WTC11 (cell line): ENCODE data around the gene MAP7D3. TPM values are rescaled to one million over a fixed set of nuclear protein-coding genes. Genes with fewer than 3 reads are reported as not detected.

Source experiments
- ATAC-seq: fragments of 200-7000 bp; cut with Tn5 transposase; 2 replicates; pipeline ENCODE4 v1.10.0; 2021; ENCODE audit warnings: mild to moderate bottlenecking, moderate library complexity
- CTCF ChIA-PET: fragments of 300-600 bp; sonication (Branson Sonifier 250); formaldehyde crosslinking; loops from one replicate; lab custom pipeline; 2021; ENCODE audit warnings: antibody characterized with exemption; lab: Charles Lee
- POLR2A ChIA-PET: fragments of 350-600 bp; sonication (Branson Sonifier 250); formaldehyde crosslinking; loops from one replicate; lab custom pipeline; 2021; ENCODE audit warnings: antibody characterized with exemption; lab: Charles Lee
- DNase-seq: peaks from one replicate; pipeline ENCODE4 v3.0.0; 2021; ENCODE audit warnings: low spot score
- H3K27ac Mint-ChIP-seq: 2 replicates; pipeline ENCODE4 v1.8.0; 2021; ENCODE audit warnings: mixed read lengths
- H3K27me3 Mint-ChIP-seq: 2 replicates; pipeline ENCODE4 v1.8.0; 2021; ENCODE audit warnings: low read depth, mild to moderate bottlenecking, moderate library complexity, mixed read lengths
- H3K36me3 Mint-ChIP-seq: 2 replicates; pipeline ENCODE4 v1.8.0; 2021; ENCODE audit warnings: mixed read lengths
- H3K4me1 Mint-ChIP-seq: 2 replicates; pipeline ENCODE4 v1.8.0; 2022; ENCODE audit warnings: mixed read lengths
- H3K4me3 Mint-ChIP-seq: 2 replicates; pipeline ENCODE4 v1.8.0; 2021; ENCODE audit warnings: mild to moderate bottlenecking, moderate library complexity, mixed read lengths
- H3K9me3 Mint-ChIP-seq: 2 replicates; pipeline ENCODE4 v1.8.0; 2021; ENCODE audit warnings: mixed read lengths
- AFF4 ChIP-seq: sonication (generic); formaldehyde crosslinking; IDR thresholded peaks from 2 replicates; pipeline ENCODE4 v1.8.1; 2023; ENCODE audit warnings: mild to moderate bottlenecking, missing genetic modification reagents, borderline replicate concordance
- ATF6 ChIP-seq: sonication (generic); formaldehyde crosslinking; IDR thresholded peaks from 2 replicates; pipeline ENCODE4 v1.8.1; 2023; ENCODE audit warnings: mild to moderate bottlenecking, missing genetic modification reagents
- E2F5 ChIP-seq: sonication (generic); formaldehyde crosslinking; IDR thresholded peaks from 2 replicates; pipeline ENCODE4 v1.8.1; 2022; ENCODE audit warnings: mild to moderate bottlenecking, moderate library complexity, missing genetic modification reagents
- GABPB1 ChIP-seq: sonication (generic); formaldehyde crosslinking; IDR thresholded peaks from 2 replicates; pipeline ENCODE4 v1.8.1; 2023; ENCODE audit warnings: mild to moderate bottlenecking, missing genetic modification reagents
- IRF2 ChIP-seq: sonication (generic); formaldehyde crosslinking; IDR thresholded peaks from 2 replicates; pipeline ENCODE4 v1.8.0; 2022; ENCODE audit warnings: low read depth, missing genetic modification reagents, borderline replicate concordance
- NFYB ChIP-seq: sonication (generic); formaldehyde crosslinking; conservative IDR thresholded peaks from 2 replicates; pipeline ENCODE4 v1.8.0; 2022; ENCODE audit warnings: low read depth, missing genetic modification reagents
- SMAD4 ChIP-seq: sonication (generic); formaldehyde crosslinking; IDR thresholded peaks from 2 replicates; pipeline ENCODE4 v1.8.0; 2022; ENCODE audit warnings: mild to moderate bottlenecking, missing genetic modification reagents
- ZNF317 ChIP-seq: sonication (generic); formaldehyde crosslinking; IDR thresholded peaks from 2 replicates; pipeline ENCODE4 v1.8.1; 2023; ENCODE audit warnings: low read depth, mild to moderate bottlenecking, moderate library complexity, missing genetic modification reagents, borderline replicate concordance
- total RNA-seq: library from RNA; stranded (reverse); gene quantifications from 3 replicates; pipeline ENCODE4 v1.2.3, GENCODE V29; 2021
- TF ChIP-seq, protein P1 (sequence below): fragments of 250-450 bp; sonication (Bioruptor Pico); IDR thresholded peaks from 2 replicates; pipeline ENCODE4 v1.9.0; 2021; ENCODE audit warnings: mild to moderate bottlenecking
- TF ChIP-seq, protein P2 (sequence below): fragments of 250-450 bp; sonication (Bioruptor Pico); IDR thresholded peaks from 2 replicates; pipeline ENCODE4 v1.9.0; 2021; ENCODE audit warnings: mild to moderate bottlenecking, borderline replicate concordance

Gene MAP7D3
- total RNA-seq, 1 experiment from 2014 or later = 12.3 TPM

GRCh38 chrX:136275553-136275952 lies 24.4 kb upstream of the MAP7D3 start (continued):
- TF ChIP-seq, protein P1, sequence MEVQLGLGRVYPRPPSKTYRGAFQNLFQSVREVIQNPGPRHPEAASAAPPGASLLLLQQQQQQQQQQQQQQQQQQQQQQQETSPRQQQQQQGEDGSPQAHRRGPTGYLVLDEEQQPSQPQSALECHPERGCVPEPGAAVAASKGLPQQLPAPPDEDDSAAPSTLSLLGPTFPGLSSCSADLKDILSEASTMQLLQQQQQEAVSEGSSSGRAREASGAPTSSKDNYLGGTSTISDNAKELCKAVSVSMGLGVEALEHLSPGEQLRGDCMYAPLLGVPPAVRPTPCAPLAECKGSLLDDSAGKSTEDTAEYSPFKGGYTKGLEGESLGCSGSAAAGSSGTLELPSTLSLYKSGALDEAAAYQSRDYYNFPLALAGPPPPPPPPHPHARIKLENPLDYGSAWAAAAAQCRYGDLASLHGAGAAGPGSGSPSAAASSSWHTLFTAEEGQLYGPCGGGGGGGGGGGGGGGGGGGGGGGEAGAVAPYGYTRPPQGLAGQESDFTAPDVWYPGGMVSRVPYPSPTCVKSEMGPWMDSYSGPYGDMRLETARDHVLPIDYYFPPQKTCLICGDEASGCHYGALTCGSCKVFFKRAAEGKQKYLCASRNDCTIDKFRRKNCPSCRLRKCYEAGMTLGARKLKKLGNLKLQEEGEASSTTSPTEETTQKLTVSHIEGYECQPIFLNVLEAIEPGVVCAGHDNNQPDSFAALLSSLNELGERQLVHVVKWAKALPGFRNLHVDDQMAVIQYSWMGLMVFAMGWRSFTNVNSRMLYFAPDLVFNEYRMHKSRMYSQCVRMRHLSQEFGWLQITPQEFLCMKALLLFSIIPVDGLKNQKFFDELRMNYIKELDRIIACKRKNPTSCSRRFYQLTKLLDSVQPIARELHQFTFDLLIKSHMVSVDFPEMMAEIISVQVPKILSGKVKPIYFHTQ (CRISPR knock-in tag) = no peak
- TF ChIP-seq IRF2 (CRISPR knock-in tag) = no peak

DNA sequence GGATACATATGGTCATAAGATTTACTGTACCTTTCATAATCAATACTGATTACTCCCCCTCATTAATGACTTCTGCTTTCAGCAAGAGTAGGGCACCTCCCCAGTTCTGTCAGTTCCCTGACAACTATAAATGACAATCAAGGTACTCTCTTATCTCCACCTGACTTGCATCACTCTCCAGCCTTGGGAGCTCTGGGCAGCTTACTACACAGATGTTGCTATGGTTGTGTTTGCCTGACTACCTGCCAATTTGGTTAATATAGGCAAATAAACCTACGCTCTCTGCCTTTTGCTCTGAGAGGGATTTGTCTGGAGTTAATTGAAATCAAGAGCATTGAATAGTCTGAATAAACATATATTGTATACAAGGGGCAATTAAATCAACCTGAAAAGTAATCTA lies 22.8 kb upstream of the MAP7D3 start:
- no peak for DNase-seq

GRCh38 chrX:136272325-136272724 lies 21.1 kb upstream of the MAP7D3 start:
- TF ChIP-seq, protein P1 (CRISPR knock-in tag) = no peak
- TF ChIP-seq SMAD4 (CRISPR knock-in tag) = no peak
- TF ChIP-seq, all 79 proteins: peak for 0
- Mint-ChIP-seq H3K36me3 (no peaks in the 10 kb centered on the region), H3K4me3 (no peak overlapping the region), H3K4me1 (no peaks in the 10 kb centered on the region), H3K27ac (no peak overlapping the region), H3K9me3 (no peaks in the 10 kb centered on the region), H3K27me3 (no peaks in the 10 kb centered on the region)
- ATAC-seq (peak; percentile 43), DNase-seq (no peak)
- ChIA-PET POLR2A (no interaction called here), CTCF (interaction anchor here (0.7 to 1.5 kb wide), 4 partner anchors 8 to 422 kb away, joined by 3 to 4 read pairs (median 3); no protein-coding TSS in a partner anchor)

More for the DNA sequence above, 22.8 kb upstream of the MAP7D3 start:
- no peaks in the 10 kb centered on the region for H3K9me3 Mint-ChIP-seq
- no peak overlapping the region for H3K27ac Mint-ChIP-seq
- ChIA-PET CTCF (no interaction called here), POLR2A (no interaction called here)
- ATAC-seq = no peak
- H3K4me3 Mint-ChIP-seq = no peak overlapping the region
- no peaks in the 10 kb centered on the region for H3K36me3 Mint-ChIP-seq
- no peaks in the 10 kb centered on the region for H3K27me3 Mint-ChIP-seq
- no peaks in the 10 kb centered on the region for H3K4me1 Mint-ChIP-seq
- TF ChIP-seq E2F5 (CRISPR knock-in tag) = no peak
- TF ChIP-seq, protein P2, sequence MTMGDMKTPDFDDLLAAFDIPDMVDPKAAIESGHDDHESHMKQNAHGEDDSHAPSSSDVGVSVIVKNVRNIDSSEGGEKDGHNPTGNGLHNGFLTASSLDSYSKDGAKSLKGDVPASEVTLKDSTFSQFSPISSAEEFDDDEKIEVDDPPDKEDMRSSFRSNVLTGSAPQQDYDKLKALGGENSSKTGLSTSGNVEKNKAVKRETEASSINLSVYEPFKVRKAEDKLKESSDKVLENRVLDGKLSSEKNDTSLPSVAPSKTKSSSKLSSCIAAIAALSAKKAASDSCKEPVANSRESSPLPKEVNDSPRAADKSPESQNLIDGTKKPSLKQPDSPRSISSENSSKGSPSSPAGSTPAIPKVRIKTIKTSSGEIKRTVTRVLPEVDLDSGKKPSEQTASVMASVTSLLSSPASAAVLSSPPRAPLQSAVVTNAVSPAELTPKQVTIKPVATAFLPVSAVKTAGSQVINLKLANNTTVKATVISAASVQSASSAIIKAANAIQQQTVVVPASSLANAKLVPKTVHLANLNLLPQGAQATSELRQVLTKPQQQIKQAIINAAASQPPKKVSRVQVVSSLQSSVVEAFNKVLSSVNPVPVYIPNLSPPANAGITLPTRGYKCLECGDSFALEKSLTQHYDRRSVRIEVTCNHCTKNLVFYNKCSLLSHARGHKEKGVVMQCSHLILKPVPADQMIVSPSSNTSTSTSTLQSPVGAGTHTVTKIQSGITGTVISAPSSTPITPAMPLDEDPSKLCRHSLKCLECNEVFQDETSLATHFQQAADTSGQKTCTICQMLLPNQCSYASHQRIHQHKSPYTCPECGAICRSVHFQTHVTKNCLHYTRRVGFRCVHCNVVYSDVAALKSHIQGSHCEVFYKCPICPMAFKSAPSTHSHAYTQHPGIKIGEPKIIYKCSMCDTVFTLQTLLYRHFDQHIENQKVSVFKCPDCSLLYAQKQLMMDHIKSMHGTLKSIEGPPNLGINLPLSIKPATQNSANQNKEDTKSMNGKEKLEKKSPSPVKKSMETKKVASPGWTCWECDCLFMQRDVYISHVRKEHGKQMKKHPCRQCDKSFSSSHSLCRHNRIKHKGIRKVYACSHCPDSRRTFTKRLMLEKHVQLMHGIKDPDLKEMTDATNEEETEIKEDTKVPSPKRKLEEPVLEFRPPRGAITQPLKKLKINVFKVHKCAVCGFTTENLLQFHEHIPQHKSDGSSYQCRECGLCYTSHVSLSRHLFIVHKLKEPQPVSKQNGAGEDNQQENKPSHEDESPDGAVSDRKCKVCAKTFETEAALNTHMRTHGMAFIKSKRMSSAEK (CRISPR knock-in tag) = no peak

DNA sequence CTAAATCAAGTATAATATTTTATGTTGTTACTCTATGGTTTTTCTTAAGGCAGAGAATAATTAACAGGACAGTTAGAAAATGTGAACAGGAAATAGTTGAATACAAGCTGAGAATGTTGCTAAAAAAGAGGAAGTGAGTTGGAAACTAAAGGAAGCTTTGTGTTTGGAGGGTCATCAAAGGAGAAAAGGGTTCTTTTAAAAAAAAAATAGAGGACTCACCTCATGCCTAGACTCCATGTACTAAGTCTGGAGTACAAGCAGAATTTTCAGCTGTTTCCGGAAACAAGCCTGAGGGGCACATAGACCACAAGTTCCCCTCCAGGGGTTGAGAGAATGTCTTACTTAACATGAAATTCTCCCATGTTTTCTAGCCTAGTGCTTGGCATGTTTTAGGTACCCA lies 20.1 kb upstream of the MAP7D3 start:
- no peak for TF ChIP-seq ZNF317
- no peak for TF ChIP-seq NFYB (CRISPR knock-in tag)
- no peak for TF ChIP-seq GABPB1 (CRISPR knock-in tag)
- TF ChIP-seq ATF6 (CRISPR knock-in tag) = no peak
- TF ChIP-seq AFF4 (CRISPR knock-in tag) = no peak
- H3K4me3 Mint-ChIP-seq = no peak overlapping the region
- H3K4me1 Mint-ChIP-seq = no peaks in the 10 kb centered on the region
- no peaks in the 10 kb centered on the region for H3K36me3 Mint-ChIP-seq
- ATAC-seq (no peak), DNase-seq (no peak)
- ChIA-PET CTCF (no interaction called here), POLR2A (no interaction called here)
- H3K27ac Mint-ChIP-seq = no peak overlapping the region
- H3K27me3 Mint-ChIP-seq = no peaks in the 10 kb centered on the region
- H3K9me3 Mint-ChIP-seq = no peaks in the 10 kb centered on the region
